Measurements from ENCODE around the gene CFAP45.

The CFAP45 gene

GRCh38 chr1:159877695-159878444 lies 22.1 kb downstream of the CFAP45 start:
- no peak for DNase-seq (ENCODE audit: low read depth in 2 of 2)

- no peak for DNase-seq (ENCODE audit: low read depth in 2 of 2)
Measured at GRCh38 chr1:159873530-159874143, 26.3 kb downstream of the CFAP45 start.

DNA sequence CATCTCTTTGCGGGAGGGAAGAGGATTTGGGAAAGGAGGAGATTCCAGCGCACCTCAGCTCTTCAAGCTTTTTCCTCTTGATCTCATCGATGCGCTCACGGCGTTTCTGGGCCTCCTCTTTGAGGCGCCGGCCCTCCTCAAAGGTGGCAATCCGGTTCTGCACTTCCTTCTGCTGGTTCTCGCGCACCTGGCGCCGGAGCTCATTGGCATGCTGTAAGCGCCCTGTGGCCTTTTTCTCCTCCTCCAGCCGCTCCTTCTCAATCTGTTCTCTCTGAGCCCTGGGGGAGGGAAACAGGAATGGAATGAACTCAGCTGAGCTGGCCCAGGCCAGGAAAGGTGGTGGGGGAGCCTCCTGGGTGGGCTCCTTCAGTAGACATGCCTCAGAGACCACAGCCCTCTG lies 27.1 kb downstream of the CFAP45 start:
- no peak for DNase-seq (ENCODE audit: low read depth in 2 of 2)

GRCh38 chr1:159870704-159871103 lies 29.3 kb downstream of the CFAP45 start:
- no peak for DNase-seq (ENCODE audit: low read depth in 2 of 2)

GRCh38 chr1:159869607-159870006 lies 30.4 kb downstream of the CFAP45 start:
- no peak for DNase-seq (ENCODE audit: low read depth in 2 of 2)

DNA sequence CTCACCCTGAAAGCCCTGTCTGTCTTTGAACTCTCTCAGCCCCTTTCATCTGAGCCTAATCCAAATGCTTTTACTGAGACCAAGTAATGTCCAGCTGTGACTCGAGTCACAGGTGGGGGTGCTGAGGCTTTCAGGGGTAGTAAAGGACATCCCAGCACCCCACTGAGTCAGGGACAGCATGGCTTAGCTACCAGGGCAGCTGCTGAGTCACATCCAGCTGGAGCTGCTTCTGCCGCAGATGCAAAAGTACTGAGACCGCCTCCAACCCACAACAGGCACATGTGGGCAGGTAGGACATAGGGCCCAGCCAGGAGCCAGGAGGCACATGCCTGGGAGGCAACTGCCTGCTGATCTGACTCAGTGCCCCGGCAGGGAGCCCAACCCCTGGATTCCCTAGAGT lies 30.8 kb downstream of the CFAP45 start:
- DNase-seq (ENCODE audit: low read depth in 2 of 2), result no peak

DNA sequence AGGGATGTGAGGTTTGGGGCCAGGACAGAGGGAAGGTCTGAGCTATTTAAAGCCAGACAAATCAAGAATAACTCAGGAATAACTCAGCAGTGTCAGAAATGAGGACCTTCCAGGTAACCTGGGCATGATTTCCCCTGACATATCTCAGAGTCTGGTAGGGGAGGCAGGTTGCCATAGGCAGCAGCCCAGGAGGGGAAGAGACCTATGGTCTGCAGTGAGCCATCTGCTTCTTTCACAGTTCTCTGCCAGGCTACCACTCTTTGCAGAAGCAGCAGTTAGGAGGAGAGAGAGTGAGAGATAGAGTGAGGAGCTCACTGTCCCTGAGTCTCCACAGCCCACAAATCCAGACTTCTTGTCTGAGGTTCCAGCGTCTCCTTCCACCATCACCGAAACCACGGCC lies 31.2 kb downstream of the CFAP45 start:
- no peak for DNase-seq (ENCODE audit: low read depth in 2 of 2)

DNA sequence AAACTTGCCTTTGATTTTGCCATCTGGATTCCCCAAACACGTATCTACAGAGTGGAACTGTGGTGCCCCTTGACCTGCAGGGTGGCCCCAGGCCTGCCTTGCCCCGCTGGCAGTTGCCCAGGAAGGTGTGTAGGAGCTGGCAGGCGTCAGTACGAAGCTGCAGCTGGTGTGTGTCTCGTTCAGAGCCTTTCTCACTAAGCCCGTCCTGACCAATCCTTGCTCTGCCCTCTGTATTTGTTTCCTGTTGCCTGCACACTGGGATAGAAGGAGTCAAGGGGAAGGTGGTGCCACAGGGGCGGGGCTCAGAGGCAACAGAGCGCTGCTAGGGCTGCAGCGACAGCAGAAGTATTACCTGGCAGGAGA lies 32.3 kb downstream of the CFAP45 start:
- DNase-seq (ENCODE audit: low read depth in 2 of 2), result no peak

GRCh38 chr1:159866905-159867663 lies 32.9 kb downstream of the CFAP45 start:
- DNase-seq (ENCODE audit: low read depth in 2 of 2), result no peak

DNA sequence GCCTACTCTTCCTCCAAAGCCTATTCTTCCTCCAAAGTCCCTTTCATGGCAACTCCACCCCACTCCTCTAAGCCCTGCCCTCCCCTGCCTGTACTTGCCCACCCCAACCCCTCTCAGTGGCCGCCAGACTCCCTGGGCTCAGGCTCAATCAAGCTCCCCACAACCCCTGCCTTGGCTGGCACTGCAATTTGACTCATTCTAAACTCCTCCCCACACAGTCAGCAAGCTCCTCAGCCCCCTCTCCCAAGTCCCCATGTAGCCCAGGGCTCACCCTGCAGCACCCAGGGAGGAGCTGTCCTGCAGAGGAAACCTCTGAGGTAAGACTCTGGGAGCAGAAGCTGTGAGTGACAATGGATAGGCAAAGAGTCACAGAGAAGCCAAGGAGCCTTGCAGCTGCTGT lies 33.9 kb downstream of the CFAP45 start:
- no peak for DNase-seq (ENCODE audit: low read depth in 2 of 2)

DNA sequence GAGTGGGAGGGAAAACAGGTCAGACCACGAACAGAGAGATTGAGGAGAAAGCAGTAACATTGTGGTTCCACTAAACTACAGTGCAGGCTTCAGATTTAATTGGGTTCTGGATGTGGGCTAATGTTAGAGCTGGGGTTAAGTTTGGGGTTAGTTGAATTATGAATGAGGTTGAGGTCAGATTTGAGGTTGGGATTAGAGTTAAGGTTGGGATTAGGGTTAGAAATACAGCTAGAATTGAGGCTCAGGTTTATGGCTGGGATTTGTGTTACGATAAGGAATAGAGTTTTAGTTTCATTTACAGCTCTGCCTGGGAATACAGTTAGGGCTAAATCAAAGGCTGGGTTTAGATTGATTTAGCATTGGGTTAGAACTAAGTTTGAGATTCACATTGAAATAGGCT lies 35.7 kb downstream of the CFAP45 start:
- DNase-seq (ENCODE audit: low read depth in 2 of 2), result no peak

- DNase-seq (ENCODE audit: low read depth in 2 of 2), result no peak
Measured at GRCh38 chr1:159862557-159862956, 37.4 kb downstream of the CFAP45 start, which contains the start of gene VSIG8. VSIG8 (minus strand) TSS chr1:159862657; CDS start chr1:159862521, 136 bp downstream.

DNA sequence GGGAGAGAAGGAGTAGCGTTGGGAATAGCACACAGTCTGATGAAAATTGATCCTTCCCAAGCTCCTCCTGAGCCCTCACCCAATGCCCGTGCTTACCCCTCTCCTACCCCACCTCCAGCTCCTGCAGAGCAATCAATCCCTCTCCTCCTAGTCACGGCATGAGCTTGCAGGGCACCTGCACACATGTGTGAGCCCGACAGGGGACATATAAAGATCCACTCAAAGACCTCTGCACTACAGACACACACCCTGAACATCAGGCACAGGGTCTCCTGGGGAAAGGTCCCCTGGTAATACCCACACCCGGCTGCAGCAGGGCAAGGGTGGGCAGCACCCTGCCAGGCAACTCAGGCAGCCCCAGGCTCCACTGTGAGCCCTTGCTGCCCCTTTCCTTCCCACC lies 37.9 kb downstream of the CFAP45 start:
- no peak for DNase-seq (ENCODE audit: low read depth in 2 of 2)

- DNase-seq (ENCODE audit: low read depth in 2 of 2), result no peak
Measured at GRCh38 chr1:159861218-159861617, 38.7 kb downstream of the CFAP45 start.

DNA sequence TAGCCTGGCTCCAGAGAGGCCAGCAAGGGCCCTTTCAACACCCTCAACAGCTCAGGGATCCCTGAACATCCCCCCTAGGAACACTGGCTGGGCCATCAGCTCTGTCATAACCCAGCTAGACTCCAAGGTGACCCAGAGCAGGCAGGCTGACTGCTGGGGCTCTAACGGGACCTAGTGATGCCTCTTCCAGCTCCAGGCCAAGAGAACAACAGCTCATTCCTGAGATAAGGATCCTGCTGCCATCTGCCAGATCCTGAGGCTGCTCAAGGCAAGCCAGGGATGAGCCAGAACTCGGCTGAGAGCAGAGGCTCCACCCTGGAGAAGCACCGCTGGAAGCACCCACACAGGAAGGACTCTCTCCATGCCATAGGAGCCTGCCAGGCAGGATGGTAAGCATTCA lies 39.5 kb downstream of the CFAP45 start:
- DNase-seq (ENCODE audit: low read depth in 2 of 2), result no peak

- DNase-seq (ENCODE audit: low read depth in 2 of 2), result no peak
Measured at GRCh38 chr1:159859767-159860322, 40.1 kb downstream of the CFAP45 start.

GRCh38 chr1:159857889-159858288 lies 42.1 kb downstream of the CFAP45 start:
- DNase-seq (ENCODE audit: low read depth in 2 of 2), result no peak

GRCh38 chr1:159856576-159856975 lies 43.4 kb downstream of the CFAP45 start:
- DNase-seq (ENCODE audit: low read depth in 2 of 2), result no peak

DNA sequence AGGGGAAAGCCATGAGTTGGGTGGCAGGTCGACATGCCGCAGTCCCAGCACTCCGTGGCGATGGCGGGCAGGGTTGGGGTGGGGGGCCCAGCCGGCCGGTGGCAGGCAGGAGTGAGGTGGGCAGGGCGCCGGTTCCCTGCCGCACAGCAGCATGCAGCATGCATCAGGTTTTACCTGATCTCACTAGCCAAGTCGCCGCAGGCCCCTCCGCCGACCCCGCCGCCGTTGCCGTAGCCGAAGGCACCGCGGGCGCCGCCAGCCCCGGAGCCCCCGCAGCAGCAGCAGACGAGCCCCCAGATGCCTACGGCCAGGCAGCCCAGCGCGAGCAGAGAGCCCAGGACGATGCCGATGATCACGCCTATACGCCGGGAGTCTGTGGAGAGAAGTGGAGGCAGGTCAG lies 44.3 kb downstream of the CFAP45 start:
- DNase-seq (ENCODE audit: low read depth in 2 of 2), result no peak

DNA sequence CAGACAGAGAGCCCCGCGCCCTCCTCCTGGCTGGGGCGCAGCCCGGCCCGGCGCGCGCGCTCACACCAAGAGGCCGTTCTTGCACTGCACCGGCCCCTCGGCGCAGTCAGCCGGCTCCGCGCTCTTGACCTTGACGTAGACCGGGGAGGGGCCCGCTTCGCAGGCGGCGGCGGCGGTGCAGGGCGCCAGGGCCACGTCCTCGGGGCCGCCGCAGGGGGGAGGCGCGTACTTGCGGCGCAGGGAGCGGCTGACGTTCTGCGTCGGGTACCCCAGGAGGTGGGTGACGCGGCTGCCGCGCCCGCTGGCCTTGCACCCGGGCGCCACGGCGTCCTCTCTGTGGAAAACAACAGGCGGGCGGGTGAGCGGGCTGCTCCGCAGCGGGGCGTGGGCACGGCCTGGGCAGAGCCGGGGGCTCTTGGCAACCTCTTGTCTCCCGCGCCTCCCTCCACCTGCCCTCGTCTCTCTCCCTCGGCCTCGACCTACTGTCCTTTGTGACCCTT lies 45.2 kb downstream of the CFAP45 start:
- peak; percentile 24 to 73 for DNase-seq (ENCODE audit: low read depth in 2 of 2)

GRCh38 chr1:159854116-159854692 lies 45.8 kb downstream of the CFAP45 start:
- no peak for DNase-seq (ENCODE audit: low read depth in 2 of 2)
